ENCODE results near the gene ZNF70.

DNA sequence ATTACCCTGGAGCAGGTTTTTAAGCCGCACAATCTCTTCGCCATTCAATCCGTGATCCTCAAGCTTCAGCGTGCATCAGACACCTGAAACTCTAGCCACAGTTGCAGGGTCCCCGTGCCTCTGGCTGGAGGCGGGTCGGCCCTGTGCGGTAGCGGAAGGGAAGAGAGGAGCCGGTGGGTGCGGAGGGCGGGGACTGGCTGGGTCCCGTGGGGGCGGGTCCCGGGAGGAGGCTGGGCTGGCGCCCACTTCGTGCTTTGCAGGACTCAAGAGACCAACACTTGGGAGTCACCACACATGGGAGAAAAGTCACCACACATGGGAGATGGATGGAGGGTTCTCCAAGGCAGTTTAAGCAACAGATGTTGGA is 12.7 kb upstream of the ZNF70 start:
- TF ChIP-seq SP1 (CRISPR knock-in tag; conservative IDR thresholded peaks at IDR 0.05): 0 out of 2 replicates have a peak, but pooled peaks have one; percentile 7
- TF ChIP-seq, protein P1, sequence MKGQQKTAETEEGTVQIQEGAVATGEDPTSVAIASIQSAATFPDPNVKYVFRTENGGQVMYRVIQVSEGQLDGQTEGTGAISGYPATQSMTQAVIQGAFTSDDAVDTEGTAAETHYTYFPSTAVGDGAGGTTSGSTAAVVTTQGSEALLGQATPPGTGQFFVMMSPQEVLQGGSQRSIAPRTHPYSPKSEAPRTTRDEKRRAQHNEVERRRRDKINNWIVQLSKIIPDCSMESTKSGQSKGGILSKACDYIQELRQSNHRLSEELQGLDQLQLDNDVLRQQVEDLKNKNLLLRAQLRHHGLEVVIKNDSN (CRISPR knock-in tag; IDR thresholded peaks at IDR 0.05): no peak
- TF ChIP-seq, protein P2, sequence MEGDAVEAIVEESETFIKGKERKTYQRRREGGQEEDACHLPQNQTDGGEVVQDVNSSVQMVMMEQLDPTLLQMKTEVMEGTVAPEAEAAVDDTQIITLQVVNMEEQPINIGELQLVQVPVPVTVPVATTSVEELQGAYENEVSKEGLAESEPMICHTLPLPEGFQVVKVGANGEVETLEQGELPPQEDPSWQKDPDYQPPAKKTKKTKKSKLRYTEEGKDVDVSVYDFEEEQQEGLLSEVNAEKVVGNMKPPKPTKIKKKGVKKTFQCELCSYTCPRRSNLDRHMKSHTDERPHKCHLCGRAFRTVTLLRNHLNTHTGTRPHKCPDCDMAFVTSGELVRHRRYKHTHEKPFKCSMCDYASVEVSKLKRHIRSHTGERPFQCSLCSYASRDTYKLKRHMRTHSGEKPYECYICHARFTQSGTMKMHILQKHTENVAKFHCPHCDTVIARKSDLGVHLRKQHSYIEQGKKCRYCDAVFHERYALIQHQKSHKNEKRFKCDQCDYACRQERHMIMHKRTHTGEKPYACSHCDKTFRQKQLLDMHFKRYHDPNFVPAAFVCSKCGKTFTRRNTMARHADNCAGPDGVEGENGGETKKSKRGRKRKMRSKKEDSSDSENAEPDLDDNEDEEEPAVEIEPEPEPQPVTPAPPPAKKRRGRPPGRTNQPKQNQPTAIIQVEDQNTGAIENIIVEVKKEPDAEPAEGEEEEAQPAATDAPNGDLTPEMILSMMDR (IDR thresholded peaks at IDR 0.05): no peak
- TF ChIP-seq NR1H2 (CRISPR knock-in tag; IDR thresholded peaks at IDR 0.05): no peak
- TF ChIP-seq, protein P3, sequence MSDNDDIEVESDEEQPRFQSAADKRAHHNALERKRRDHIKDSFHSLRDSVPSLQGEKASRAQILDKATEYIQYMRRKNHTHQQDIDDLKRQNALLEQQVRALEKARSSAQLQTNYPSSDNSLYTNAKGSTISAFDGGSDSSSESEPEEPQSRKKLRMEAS (CRISPR knock-in tag; IDR thresholded peaks at IDR 0.05): no peak; the same call in 1 of the 2 replicates
- no peak for TF ChIP-seq IRF2 (CRISPR knock-in tag; IDR thresholded peaks at IDR 0.05; ENCODE audit: borderline replicate concordance, low read depth)
- TF ChIP-seq NFYB (CRISPR knock-in tag; conservative IDR thresholded peaks at IDR 0.05; ENCODE audit: low read depth): no peak
- no peak for TF ChIP-seq RELA (CRISPR knock-in tag; IDR thresholded peaks at IDR 0.05; ENCODE audit: borderline replicate concordance)
- no peak for TF ChIP-seq NR2C2 (CRISPR knock-in tag; IDR thresholded peaks at IDR 0.05)
- TF ChIP-seq, protein P4, sequence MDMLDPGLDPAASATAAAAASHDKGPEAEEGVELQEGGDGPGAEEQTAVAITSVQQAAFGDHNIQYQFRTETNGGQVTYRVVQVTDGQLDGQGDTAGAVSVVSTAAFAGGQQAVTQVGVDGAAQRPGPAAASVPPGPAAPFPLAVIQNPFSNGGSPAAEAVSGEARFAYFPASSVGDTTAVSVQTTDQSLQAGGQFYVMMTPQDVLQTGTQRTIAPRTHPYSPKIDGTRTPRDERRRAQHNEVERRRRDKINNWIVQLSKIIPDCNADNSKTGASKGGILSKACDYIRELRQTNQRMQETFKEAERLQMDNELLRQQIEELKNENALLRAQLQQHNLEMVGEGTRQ (CRISPR knock-in tag; IDR thresholded peaks at IDR 0.05): no peak
- TF ChIP-seq TEAD4 (CRISPR knock-in tag; IDR thresholded peaks at IDR 0.05): no peak
- 0 out of 2 replicates have a peak, but pooled peaks have one; percentile 25 for TF ChIP-seq FOXK1 (CRISPR knock-in tag; IDR thresholded peaks at IDR 0.05)
- no peak for TF ChIP-seq MYBL2 (CRISPR knock-in tag; IDR thresholded peaks at IDR 0.05)
